NCI-H510A treated with DMSO at 0.1 percent for 48 hours (cell line): ENCODE results near the gene MAGI2.

ENCODE experiments used
- DNase-seq: peaks from one replicate; lab custom pipeline; 2025; lab: John Stamatoyannopoulos, UW

The MAGI2 gene

GRCh38 chr7:78487464-78487863, 966.0 kb downstream of the MAGI2 start:
- peak; percentile 47 for DNase-seq

- no peak for DNase-seq
These were observed 974.1 kb downstream of the MAGI2 start for GRCh38 chr7:78479348-78479747.

GRCh38 chr7:78476851-78477405, 976.5 kb downstream of the MAGI2 start:
- no peak for DNase-seq

- no peak for DNase-seq
These were observed 979.7 kb downstream of the MAGI2 start for GRCh38 chr7:78473571-78474301.

- no peak for DNase-seq
These were observed 980.4 kb downstream of the MAGI2 start for GRCh38 chr7:78473021-78473420.

GRCh38 chr7:78472519-78472918, 980.9 kb downstream of the MAGI2 start:
- no peak for DNase-seq

- no peak for DNase-seq
These were observed 987.6 kb downstream of the MAGI2 start for GRCh38 chr7:78465894-78466293.

- DNase-seq = no peak
These were observed 990.4 kb downstream of the MAGI2 start for GRCh38 chr7:78463039-78463438.

- no peak for DNase-seq
These were observed 1002.8 kb downstream of the MAGI2 start for GRCh38 chr7:78450706-78451105.

GRCh38 chr7:78448911-78449310, 1004.6 kb downstream of the MAGI2 start:
- DNase-seq = no peak

- no peak for DNase-seq
These were observed 1009.2 kb downstream of the MAGI2 start for GRCh38 chr7:78444267-78444666.

GRCh38 chr7:78443811-78444210, 1009.7 kb downstream of the MAGI2 start:
- DNase-seq = no peak

- no peak for DNase-seq
These were observed 1011.7 kb downstream of the MAGI2 start for GRCh38 chr7:78441737-78442136.

GRCh38 chr7:78438433-78438832, 1015.0 kb downstream of the MAGI2 start:
- no peak for DNase-seq

GRCh38 chr7:78437118-78437517, 1016.3 kb downstream of the MAGI2 start:
- no peak for DNase-seq

GRCh38 chr7:78435355-78435754, 1018.1 kb downstream of the MAGI2 start:
- DNase-seq = no peak

GRCh38 chr7:78434281-78434680, 1019.2 kb downstream of the MAGI2 start:
- DNase-seq = no peak

GRCh38 chr7:78433421-78433820, 1020.0 kb downstream of the MAGI2 start:
- no peak for DNase-seq

- DNase-seq = no peak
These were observed 1023.6 kb downstream of the MAGI2 start for GRCh38 chr7:78429878-78430277.

- DNase-seq = no peak
These were observed 1026.3 kb downstream of the MAGI2 start for GRCh38 chr7:78427209-78427608.

- no peak for DNase-seq
These were observed 1033.5 kb downstream of the MAGI2 start for GRCh38 chr7:78420001-78420400.

GRCh38 chr7:78417180-78417853, 1036.2 kb downstream of the MAGI2 start:
- DNase-seq = no peak

- DNase-seq = no peak
These were observed 1039.9 kb downstream of the MAGI2 start for GRCh38 chr7:78413568-78413967.
